Measurements from ENCODE around the gene TLE2.

- TF ChIP-seq CTCF (conservative IDR thresholded peaks at IDR 0.05) (no peak), EZH2 (IDR thresholded peaks at IDR 0.05; ENCODE audit: low read depth) (no peak)
Observed at GRCh38 chr19:3010871-3011270, 18.2 kb downstream of the TLE2 start.

Data from PC-9 (cell line).